RKO (cell line): ENCODE data around the gene MYL5.
"Not testable (repeated sequence)": the region's sequence is repeated elsewhere in the genome, so short reads cannot be mapped to it uniquely, and the experiment has no call there.

Source experiments
- DNase-seq: peaks from one replicate; pipeline ENCODE4 v3.0.0-alpha.2; 2016; ENCODE audit warnings: low spot score

Gene MYL5

DNA sequence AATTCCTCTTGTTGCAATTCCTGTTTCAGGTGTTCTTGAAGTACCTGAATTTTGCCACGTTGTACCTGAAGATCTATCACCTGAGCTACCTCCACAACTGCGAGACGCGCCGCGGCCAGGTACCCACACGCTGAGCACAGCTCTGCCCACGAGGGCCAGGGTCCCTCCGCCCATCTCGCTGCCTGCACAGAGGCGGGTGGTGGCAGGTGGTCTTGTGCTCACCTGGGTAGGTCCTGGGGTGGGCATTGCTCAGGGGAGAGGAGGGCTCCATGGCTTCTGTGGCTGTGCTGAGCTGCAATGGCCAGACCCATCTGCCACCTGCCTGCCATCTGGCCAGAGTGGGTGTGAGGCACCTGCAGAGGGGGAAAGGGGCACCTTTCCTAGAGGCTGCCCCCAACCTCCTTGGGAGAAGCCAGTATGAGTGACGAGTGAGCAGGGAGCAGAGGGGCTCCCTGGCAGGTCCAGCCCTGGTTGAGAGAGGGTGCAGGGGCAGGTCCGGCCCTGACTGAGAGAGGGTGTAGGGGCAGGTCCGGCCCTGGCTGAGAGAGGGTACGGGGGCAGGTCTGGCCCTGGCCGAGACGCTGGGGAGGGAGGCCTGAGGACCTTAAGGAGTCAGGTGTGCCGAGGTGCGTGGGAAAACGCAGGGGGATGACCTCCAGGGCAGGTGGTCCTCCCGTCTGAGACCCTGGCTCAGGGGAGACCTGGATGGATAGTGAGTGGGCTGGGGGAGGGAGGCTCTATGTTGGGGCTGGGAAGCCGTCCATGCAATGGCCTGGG, 38.3 kb upstream of the MYL5 start:
- DNase-seq = no peak

DNA sequence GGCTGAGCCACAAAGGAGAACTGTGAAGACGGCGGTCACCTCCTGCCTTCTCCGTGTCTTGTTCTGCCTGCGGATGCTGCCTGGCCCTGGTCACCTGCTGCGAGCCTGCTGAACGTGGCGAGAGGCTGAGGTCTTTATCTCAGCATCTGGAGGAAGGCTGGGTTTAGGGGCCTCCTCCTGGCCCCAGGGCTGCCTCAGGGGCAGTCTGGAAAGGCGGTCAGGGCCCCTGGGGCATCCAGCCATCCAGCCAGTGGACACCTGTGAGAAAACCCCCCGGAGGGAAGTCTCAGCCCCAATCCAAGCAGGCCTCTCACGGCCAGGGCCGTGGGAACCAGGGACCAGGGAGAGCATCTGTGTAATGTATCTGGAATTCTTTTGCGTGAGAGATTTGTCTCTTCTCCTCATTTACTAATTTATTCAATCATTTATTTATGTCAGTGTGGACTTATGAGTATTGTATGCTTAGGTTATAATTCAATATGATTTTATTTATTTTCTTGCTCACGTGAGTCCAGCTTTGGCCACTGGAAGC, 37.6 kb upstream of the MYL5 start:
- DNase-seq = no peak

GRCh38 chr4:637536-638280, 36.6 kb upstream of the MYL5 start:
- DNase-seq = no peak

- DNase-seq = not testable (repeated sequence)
Observed at GRCh38 chr4:642366-642765, 32.0 kb upstream of the MYL5 start.

- no peak for DNase-seq
Observed at GRCh38 chr4:646460-646859, 27.9 kb upstream of the MYL5 start.

- DNase-seq = no peak
Observed at GRCh38 chr4:647481-647880, 26.9 kb upstream of the MYL5 start.

DNA sequence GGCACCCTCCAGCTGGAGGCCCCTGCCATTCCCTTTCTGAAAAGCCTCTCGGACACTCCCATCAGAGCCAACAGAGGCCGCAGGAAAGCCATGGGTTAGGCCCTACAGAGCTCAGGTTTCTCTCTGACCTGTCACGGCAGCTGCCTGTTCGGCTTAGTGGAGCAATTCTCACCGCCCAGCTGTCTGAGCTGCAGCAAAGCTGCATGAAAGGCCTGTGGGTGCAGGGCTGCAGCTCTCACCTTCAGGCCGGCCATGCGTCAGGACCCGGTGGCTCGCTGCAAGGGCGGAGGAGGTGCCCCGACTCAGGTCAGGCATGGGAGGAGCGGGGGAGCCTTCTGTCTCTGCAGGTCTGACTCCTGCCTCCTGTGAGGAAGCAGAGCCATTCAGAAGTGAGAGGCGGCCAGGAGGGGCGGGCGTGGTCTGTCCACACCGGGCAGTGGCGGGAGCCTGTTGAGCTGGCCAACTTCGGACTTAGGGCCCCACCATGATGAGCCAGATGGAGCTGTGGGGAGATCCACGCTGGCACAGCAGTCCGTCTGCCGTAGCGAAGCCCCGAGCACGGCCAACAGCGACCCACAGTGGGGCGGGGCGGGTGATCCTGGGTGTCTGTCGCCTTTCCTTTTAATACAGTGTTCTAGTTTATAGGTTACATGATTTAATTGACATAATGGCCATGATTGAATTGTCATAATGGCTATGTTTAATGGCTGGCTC, 25.6 kb upstream of the MYL5 start:
- no peak for DNase-seq

GRCh38 chr4:649293-649625, 25.1 kb upstream of the MYL5 start:
- DNase-seq = no peak

DNA sequence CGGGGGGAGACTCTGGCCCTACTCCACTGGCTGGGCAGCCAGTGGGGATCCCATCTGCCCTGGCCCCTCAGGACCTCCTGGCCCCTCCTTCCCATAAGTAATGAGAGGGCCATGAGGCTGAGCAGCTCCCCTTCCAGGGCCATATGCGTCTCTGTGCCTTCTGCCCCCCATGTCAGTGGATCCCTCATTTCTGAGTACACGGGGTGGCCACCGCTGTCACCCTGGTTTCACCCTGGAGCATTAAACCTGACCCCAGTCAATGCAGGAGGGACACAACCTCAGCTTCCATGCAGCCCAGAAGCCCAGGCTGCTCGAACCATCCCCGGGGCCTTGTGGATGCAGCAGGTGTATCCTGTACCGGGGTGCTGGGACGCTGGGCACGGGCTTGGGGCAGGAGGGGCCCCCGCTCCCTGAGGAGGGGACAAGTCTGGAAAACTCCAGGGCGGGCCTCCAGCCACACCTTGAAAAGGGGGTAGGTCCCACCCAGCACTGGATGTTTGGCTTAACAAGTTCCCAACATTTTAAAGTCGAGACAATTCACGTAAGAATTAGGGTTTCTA, 24.5 kb upstream of the MYL5 start:
- DNase-seq = no peak

DNA sequence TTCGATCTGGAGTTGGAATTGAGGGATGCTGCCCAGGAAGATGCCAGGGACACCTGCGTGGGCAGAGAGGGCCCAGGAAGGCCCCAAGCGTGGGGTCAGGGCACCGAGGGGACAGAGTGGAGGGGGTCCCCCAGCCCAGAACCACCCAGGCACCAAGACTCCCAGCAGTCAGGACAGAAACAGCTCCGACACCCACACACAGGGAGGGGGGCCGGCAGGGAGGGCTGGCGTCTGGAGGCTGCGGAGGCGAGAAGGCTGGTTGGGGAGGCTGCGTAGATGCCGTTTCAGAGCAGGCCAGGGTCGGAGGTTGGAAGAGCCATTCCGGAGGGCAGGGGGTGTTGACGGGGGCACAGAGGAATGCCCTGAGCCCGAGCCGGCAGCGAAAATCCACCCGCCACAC, 23.9 kb upstream of the MYL5 start:
- no peak for DNase-seq

DNA sequence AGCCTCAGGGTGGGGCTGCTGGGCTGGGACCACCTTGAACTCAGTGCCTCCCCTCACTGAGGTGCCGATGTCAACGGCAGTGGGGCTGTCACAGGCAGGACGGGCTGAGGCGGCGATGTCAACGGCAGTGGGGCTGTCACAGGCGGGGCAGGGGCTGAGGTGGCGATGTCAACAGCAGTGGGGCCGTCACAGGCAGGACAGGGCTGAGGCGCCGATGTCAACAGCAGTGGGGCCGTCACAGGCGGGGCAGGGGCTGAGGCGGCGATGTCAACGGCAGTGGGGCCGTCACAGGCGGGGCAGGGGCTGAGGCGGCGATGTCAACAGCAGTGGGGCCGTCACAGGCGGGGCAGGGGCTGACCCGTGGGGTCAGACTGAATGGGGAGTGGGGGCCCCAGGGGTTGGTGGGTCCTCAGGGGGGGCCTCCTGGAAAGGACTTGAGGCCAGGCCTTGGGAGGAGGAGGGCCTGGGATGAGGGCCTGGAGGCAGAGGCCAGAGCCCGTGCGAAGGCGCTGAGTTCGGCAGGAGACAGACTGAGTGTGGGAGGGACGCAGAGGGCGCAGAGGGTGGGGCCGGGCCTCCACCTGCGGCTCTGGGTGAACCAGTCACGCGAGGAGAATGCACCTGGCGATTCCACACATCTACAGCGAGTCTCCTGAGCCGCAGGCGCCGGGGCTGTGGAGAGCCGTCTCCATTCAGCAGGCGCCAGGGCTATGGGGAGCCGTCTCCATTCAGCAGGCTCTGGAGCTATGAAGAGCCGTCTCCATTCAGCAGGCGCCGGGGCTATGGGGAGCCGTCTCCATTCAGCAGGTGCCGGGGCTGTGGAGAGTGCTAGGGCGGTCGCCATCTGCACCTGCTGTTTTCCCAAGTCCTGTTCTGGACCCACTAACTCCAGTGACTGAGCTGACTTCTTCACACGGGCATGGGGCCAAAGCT, 23.1 kb upstream of the MYL5 start:
- no peak for DNase-seq

- DNase-seq = no peak
Observed at GRCh38 chr4:651884-652642, 22.3 kb upstream of the MYL5 start.

GRCh38 chr4:653080-653821, 21.1 kb upstream of the MYL5 start:
- no peak for DNase-seq

GRCh38 chr4:653831-654502, 20.4 kb upstream of the MYL5 start:
- DNase-seq = no peak

DNA sequence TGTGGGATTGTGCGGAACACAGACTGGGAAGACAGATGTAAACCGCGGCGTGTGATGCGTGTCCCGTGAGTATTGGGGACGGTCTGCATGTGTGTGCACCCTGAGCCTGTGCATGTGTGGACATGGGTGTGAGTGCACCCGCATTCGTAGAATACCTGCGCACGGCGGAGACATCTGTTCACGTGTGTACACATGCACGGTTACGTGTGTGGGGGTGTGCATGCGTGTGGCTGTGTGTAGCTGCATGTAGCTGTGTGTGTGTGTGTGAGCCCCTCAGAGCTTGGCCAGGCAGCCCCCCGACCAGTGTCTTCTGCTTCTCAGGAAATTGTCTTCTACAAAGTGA, 19.9 kb upstream of the MYL5 start:
- no peak for DNase-seq

DNA sequence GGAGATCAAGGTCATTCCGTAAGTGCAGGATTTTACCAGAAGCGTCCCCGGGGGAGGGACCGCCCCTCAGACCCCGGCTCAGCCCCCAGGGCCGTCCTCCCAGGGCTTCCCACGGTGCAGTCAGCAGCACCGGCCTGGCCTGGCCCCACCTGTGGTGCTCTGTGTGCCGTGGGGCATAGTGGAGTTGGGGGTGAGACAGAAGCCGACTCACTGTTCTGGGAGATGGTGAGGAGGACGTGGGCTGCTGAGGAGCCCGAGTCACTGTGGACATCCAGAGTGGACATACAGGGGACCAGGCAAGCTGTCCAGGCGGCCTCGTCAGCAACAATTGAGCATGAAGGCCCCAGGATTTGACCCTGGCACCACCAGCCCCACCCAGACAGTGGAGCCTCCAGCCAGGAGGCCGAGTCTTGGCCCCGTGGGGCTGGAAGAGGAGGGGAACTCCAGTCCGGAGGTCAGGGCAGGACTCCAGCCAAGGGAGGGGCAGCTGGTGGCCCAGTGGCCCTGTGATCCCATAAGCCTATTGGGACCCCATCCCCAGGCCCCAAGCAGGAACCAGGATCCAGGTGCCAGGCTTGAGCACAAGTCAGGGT, 19.4 kb upstream of the MYL5 start:
- no peak for DNase-seq

DNA sequence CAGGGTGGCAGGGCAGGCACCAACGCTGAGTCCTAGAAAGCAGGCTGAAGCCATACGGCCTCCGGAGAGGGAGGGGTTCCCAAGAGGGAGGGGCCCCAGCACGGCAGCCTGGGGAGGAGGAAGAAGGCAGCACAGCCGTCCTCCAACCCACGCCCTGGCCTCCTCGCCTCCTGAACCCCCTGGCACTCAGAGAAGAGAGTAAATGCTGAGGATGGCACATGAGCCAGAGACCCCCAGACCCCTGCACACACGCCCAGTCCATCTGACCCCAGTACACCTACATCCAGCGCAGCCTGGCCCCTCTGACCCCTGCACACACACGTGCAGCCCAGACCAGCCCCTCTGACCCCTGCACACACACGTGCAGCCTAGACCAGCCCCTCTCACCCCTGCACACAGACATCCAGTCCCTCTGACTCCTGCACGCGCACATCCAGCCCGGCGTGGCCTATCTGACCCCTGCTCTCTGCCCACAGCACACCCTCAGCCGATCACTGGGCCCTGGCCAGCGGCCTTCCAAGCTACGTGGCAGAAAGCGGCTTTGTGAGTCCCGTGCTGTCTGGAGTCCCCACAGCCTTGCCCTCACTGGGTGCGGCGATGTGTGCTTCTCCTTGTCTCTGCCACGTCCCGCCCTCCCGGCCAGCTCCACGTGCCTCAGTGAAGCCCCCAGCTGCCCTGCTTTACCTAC, 18.7 kb upstream of the MYL5 start:
- DNase-seq = no peak
